D341Med (cell line): ENCODE results near the gene MYLK2.
A peak's percentile ranks its signal among the peaks of the same experiment; 100 is the strongest.
"Not testable (repeated sequence)": the region's sequence is repeated elsewhere in the genome, so short reads cannot be mapped to it uniquely, and the experiment has no call there.

ENCODE experiments used
- DNase-seq: peaks from one replicate; pipeline ENCODE4 v3.0.0; 2012; ENCODE audit warnings: low spot score

Gene MYLK2

GRCh38 chr20:31816221-31816620 lies 2.9 kb upstream of the MYLK2 start:
- no peak for DNase-seq

GRCh38 chr20:31817461-31817860 lies 1.7 kb upstream of the MYLK2 start:
- no peak for DNase-seq

GRCh38 chr20:31818376-31818908 lies 714 bp upstream of the MYLK2 start:
- no peak for DNase-seq

GRCh38 chr20:31820228-31820627 lies 1.1 kb downstream of the MYLK2 start:
- DNase-seq = no peak

- no peak for DNase-seq
These were observed 2.3 kb downstream of the MYLK2 start for GRCh38 chr20:31821427-31821826.

GRCh38 chr20:31822421-31823330 lies 3.5 kb downstream of the MYLK2 start:
- peak; percentile 94 for DNase-seq

GRCh38 chr20:31823360-31824124 lies 4.4 kb downstream of the MYLK2 start:
- DNase-seq = no peak

- no peak for DNase-seq
These were observed 4.9 kb downstream of the MYLK2 start for GRCh38 chr20:31824125-31824485.

GRCh38 chr20:31824554-31825313 lies 5.6 kb downstream of the MYLK2 start:
- no peak for DNase-seq

GRCh38 chr20:31826074-31826473 lies 6.9 kb downstream of the MYLK2 start:
- DNase-seq = no peak

GRCh38 chr20:31827059-31827458 lies 7.9 kb downstream of the MYLK2 start:
- DNase-seq = no peak

GRCh38 chr20:31828016-31828415 lies 8.9 kb downstream of the MYLK2 start:
- DNase-seq = not testable (repeated sequence)

- no peak for DNase-seq
These were observed 10.6 kb downstream of the MYLK2 start for GRCh38 chr20:31829731-31830130.

GRCh38 chr20:31830406-31830981 lies 11.3 kb downstream of the MYLK2 start:
- no peak for DNase-seq

- DNase-seq = no peak
These were observed 12.1 kb downstream of the MYLK2 start for GRCh38 chr20:31831211-31831610.

GRCh38 chr20:31831771-31832306 lies 12.7 kb downstream of the MYLK2 start:
- DNase-seq = no peak

- DNase-seq = peak; percentile 76
These were observed 14.2 kb downstream of the MYLK2 start for GRCh38 chr20:31833130-31833930.

GRCh38 chr20:31833931-31834521 lies 14.9 kb downstream of the MYLK2 start:
- no peak for DNase-seq

GRCh38 chr20:31835554-31835953 lies 16.4 kb downstream of the MYLK2 start:
- no peak for DNase-seq
